Right forelimb (tissue), 1 donor: ENCODE data around the gene PRCD.
"Not testable (repeated sequence)": the region's sequence is repeated elsewhere in the genome, so short reads cannot be mapped to it uniquely, and the experiment has no call there.

Experiments
- DNase-seq: peaks from one replicate; pipeline ENCODE4 v3.0.0-alpha.2; 2018

Gene PRCD

DNA sequence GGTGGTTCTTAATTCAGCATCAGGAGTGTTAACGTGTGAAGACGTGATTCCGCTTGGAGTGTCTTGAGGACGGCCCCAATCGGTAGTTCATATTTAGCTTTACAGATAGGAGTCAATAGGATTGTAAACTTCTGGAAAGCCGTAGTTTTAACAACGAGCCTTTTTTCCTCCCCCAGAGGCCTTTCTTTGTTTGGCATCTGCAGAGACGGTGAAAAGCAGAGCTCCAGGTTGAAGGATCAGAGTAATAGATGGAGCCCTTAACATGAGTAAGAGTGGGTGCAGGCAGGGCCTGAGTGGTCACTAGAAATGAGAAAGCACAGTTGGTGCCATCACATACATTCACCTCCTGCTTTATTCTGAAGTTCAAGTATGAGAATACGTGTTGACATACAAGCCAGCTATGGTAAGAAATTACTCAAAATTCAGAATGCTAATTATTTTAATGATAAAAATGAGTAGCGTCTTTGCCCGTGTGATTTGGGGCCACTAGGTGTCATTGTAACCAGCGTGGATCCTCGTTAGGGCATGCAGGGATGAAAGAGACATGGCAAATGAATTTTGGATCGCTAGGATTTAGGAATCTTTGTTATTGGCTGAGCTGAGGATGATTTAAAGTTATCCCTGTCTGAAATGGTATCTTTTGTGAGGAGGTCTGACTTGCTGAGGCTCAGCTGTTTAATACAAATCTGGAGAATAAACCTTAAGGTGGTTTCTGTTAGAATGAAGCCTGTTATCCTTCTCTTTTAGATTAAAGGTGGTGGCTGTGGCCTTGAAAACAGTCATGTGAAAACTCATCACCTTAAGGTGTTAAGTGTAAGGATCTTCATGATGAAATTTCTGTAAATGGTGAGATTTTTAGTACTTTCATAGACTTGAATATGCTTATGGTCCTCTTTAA lies 18.6 kb downstream of the PRCD start:
- DNase-seq: no peak

DNA sequence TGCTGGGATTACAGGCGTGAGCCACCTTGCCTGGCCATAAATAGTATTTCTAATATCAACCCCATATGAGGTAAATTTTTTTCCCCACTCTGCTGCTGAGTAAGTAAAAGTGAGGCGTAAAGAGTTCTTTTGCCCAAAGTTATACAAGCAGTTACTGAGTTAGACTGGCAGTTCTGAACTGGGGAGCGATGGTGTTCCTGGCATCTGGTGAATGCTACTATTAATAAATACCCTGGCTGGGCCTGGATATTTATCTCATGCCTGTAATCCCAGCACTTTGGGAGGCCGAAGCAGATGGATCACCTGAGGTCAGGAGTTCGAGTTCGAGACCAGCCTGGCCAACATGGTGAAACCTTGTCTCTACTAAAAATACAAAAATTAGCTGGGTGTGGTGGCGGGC lies 19.6 kb downstream of the PRCD start:
- not testable (repeated sequence) for DNase-seq

DNA sequence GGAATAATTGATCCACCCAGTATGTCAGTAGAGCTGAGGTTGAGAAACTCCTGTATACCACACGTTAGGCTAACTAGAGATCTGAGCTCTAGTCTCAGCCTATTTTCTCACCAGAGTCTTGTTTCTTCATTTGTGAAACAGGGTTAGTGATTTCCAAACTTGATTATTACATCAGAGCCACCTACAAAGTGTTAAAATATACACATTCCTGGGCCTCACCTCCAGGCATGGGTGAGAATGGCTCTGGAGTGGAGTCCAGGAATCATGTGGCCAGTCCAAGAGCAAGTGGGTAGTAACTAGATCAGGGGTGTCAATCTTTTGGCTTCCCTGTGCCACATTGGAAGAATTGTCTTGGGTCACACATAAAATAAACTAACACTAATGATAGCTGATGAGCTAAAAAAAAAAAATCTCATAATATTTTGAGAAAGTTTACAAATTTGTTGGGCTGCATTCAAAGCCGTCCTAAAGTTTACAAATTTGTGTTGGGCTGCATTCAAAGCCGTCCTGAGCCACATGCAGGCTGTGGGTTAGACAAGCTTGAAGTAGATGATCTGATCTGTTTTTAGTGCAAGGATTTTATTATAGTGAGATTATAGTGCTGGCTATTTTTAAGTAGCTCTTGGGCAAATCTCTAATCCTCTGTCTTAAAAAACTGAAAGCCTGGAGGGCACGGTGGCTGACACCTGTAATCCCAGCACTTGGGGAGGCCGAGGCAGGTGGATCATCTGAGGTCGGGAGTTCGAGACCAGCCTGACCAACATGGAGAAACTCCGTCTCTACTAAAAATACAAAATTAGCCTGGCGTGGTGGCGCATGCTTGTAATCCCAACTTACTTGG lies 20.4 kb downstream of the PRCD start:
- no peak for DNase-seq

DNA sequence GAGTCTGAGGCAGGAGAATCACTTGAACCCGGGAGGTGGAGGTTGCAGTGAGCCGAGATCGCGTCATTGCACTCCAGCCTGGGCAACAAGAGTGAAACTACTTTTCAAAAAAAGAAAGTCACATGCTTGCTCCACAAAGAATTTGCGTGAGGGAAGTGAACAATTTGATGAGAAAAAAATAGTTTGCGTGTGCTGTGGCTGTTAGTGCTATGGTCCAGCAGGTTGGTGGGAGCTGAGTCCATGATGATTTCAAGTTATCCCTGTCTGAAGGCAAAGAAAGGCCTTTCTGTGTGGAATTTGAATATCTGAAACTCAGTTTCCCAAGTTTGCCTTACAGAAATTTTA lies 21.0 kb downstream of the PRCD start:
- no peak for DNase-seq

- DNase-seq: no peak
Measured at GRCh38 chr17:76561332-76561731, 21.5 kb downstream of the PRCD start.

GRCh38 chr17:76561799-76562268 lies 22.0 kb downstream of the PRCD start:
- DNase-seq: no peak

DNA sequence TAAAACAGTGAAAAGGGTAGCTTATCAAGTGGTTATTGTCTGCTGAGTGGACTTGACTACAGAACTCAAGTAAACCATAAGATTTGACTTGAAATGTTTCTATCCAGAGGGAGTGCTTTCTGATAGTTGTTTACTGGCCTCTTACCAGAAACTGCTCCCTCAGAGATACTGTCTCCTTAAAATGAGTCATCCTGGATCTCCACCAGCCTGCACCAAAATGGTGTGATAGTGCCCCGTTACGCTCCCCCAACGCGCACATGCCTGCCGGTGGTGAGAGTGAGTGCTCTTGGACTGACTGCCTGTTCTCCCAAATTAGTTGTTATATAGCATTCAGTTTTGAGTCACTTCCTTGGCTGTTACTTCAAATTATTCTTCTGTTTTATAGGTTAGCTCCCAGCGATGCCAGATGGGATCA lies 22.9 kb downstream of the PRCD start:
- no peak for DNase-seq

DNA sequence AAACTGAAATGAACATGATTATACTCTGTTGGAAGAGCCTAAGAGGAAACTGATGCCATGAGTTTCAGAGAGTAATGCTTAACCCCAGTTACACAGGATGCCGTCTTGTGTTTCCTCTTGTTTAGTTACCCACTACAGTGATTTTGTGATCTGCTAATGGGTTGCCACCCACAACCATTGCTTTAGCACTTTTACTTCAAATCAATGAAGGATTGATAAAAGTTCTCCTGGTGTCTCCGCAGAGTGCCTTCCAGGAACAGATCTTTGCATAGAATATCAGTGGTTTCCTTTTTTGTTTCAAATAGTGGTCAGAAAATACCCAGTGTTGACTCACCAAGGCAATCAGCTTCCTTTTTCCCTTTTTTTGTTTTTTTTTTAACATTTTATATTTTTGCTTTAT lies 23.5 kb downstream of the PRCD start:
- DNase-seq: not testable (repeated sequence)

GRCh38 chr17:76564991-76565727 lies 25.3 kb downstream of the PRCD start:
- not testable (repeated sequence) for DNase-seq

DNA sequence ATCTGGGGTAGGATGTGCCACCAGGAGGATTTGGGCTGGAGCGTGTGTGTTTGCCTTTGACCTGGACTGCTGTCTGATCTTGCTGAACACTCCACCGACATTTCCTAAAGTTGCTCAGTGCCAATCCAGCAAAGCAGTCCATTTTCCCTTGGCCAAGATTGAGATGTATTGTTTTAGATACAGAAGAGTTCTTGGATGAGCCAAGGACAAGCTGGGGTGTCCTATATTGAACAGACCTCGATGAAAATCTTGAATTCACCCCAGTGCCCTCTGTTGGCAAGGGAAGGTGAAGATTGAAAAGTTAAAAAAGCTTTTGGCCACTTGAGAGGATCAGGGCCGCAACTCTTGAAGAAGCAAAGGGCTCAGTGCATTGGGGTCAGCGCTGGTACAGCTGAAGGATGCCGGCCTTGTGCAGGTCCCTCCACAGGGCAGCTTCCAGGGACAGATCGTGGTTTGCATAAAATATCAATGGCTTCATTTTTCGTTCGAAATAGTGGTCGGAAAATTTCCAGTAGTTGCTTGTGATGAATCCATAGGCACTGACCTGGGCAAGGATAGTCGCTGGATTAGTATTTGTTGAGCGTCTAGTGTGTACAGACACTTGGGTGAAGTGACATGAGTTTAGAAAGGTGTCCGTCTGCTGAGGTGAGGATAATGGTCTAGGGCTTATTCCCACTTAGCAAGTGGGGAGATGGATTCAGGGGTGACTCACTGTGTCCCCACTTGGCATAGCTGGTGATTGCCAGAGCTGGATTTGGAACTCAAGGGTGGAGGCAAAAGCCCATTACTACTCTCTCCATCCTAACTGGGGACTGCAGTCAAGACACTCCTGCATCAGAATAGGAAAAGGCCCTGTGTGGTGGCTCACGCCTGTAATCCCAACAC lies 26.1 kb downstream of the PRCD start:
- DNase-seq: no peak

- DNase-seq: no peak
Measured at GRCh38 chr17:76566613-76566943, 26.7 kb downstream of the PRCD start.

DNA sequence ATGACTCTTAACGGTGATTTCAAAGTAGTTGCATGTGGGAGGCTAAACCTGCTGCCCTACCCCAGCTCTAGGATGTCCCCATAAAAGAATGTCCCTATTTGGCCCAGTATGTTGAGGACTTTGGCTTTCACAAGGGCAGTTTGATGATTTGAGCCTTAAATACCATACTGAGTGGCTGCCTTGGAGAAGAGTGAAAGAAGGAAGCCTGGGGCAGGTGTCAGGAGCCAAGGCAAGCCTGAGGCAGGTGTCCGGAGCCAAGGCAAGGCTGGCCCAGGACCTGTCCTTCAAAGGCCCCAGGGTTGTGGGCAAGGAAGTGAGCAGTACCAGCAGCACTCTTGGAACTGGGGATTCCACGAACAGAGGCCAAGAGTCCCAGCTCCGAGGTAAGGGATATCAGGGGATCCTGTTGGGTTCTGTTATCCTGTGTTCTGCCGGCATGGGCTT lies 27.2 kb downstream of the PRCD start:
- DNase-seq: no peak

GRCh38 chr17:76567634-76568432 lies 28.0 kb downstream of the PRCD start:
- no peak for DNase-seq

DNA sequence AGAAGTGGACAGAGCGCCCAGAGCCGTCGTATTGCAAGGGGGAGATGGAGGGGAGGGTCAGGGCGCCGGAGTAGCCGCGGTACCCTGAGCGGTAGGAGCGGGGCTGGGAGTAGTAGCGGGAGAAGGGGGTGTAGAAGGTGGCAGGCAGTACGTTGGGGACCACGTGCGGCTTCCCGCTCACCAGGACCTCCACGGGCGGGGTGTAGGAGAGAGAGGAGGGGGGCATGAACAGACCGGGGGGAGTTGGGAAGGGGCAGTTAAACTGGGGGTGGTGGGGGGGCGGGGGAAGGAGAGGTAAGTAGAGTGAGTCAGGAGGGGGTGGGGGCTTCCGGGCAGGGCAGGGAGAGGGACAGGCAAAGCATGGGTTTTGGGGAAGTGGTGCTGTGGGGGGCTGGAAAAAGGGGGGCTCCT lies 29.0 kb downstream of the PRCD start:
- DNase-seq: no peak

GRCh38 chr17:76569607-76570279 lies 29.9 kb downstream of the PRCD start:
- no peak for DNase-seq

DNA sequence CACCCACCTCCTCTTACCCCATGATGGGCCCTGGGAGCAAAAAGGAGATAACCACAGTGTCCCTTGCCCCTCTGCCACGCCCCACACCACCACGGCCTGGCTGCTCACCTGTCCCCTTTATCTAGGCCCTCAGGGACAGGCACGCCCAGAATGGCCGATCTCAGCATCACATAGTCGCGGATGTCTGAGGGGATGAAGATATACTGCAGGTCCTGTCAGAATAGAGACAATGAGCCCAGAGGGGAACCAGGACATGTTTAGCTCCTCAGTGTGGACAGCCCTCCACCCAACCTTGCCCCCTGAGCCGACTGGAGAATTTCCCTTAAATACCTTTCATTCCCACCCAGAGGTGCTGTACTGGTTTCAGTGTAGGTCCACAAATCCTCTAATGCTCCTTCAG lies 30.6 kb downstream of the PRCD start:
- no peak for DNase-seq

DNA sequence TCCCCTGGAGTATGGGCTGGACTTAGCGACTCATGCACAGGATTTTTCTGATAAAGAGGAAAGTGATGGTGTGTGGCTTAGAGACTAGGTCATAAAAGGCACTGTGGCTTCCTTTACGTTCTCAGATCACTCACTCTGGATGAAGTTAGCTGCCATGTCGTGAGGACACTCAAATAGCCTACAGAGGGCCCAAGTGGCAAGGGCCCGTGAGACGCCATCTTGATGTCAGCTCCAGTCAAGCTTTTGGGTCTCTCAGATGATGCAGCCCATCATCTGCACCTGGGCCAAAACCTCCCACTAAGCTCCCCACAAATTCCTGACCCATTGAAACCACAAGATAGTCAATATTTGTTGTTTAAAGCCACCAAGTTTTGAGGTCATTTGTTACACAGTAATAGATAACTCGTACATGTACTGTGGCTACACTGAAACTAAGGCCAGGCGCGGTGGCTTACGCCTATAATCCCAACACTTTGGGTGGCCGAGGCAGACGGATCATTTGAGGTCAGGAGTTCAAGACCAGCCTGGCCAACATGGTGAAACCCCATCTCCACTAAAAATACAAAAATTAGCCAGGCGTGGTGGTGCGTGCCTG lies 31.1 kb downstream of the PRCD start:
- no peak for DNase-seq

DNA sequence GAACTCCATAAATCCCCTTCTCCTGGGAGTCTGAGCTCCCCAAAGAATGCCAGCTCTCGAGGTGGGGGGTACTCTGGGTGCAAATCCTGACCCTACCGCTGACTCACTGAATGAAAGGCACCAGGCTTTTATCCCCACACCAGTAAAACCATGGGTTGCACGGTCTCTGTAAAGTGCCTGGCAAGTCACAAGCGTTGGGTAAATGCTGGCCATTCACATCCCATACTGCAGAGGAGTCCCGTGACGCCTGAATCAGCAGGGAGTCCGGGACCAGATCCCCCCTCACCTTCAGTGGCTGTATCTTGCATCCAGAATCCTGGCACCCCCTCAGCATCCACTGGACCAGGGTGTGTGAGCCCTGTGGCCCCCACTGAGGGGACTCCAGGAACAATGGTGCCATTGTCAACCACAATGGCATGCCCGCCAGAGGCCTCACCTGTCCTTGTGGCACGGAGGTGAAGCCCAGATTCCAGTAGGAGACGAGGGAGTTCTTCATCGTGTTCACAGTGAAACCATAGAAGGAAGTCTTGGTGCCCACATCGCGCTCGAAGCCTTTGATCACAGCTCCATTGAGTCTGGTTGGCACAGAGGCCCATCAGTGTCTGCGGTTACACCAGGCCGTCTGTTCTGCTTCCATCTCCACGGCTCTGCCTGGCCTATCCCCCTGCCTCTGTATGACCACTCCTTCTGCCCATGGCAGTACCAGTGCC lies 32.5 kb downstream of the PRCD start:
- DNase-seq: no peak

GRCh38 chr17:76573096-76573495 lies 33.3 kb downstream of the PRCD start:
- DNase-seq: no peak

DNA sequence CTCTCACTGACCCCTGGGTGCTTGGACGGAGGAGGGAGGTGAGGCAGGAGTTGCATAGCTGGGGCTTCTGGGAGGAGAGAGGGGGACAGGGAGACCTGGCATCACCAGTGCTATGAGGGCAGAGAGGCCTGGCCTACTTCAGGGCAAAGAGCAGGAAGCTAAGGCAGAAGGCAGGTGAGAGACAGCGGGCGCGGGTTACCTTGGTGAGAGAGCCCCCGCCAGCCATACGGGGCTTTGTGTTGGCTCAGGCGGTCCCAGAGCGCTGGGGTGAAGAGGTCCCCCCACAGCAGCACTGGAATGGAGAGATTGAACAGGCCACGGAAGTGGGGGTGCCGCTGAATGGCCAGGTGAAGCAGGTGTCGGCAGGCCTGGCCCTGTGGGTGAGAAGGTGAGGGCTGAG lies 34.3 kb downstream of the PRCD start:
- no peak for DNase-seq
